GM12878 (cell line): ENCODE data around the gene NAB1. TPM values are rescaled to one million over a fixed set of nuclear protein-coding genes. Genes with fewer than 3 reads are reported as not detected.

ENCODE experiments used
- ATAC-seq: fragments of 200-7000 bp; cut with Tn5 transposase; 3 replicates; pipeline ENCODE4 v1.9.1; 2020; ENCODE audit warnings: mild to moderate bottlenecking, moderate library complexity
- BruUV-seq: library from RNA; stranded (reverse); fragments of 400-500 nt; replicated peaks from 2 replicates; lab custom pipeline; 2021; lab: Mats Ljungman, UMichigan
- CTCF ChIA-PET: fragments of 300-600 bp; sonication (Branson Sonifier 250); formaldehyde crosslinking; extraction: SDS; loops from one replicate; lab custom pipeline; 2021; ENCODE audit warnings: inconsistent platforms; lab: Yijun Ruan, JAX
- POLR2A ChIA-PET: fragments of 350-600 bp; formaldehyde crosslinking; extraction: SDS; loops from one replicate; lab custom pipeline; 2021; ENCODE audit warnings: inconsistent platforms; lab: Charles Lee
- RAD21 ChIA-PET: fragments of 300-600 bp; sonication (Branson Sonifier 250); formaldehyde crosslinking; loops from one replicate; lab custom pipeline; 2023; ENCODE audit warnings: antibody characterized with exemption; ENCODE audit not compliant: unreplicated experiment; lab: Charles Lee
- SMC1A ChIA-PET: fragments of 300-600 bp; sonication (Branson Sonifier 250); formaldehyde crosslinking; loops from one replicate; lab custom pipeline; 2023; ENCODE audit not compliant: unreplicated experiment, uncharacterized antibody; lab: Charles Lee
- DNase-seq: peaks from one replicate; pipeline ENCODE4 v3.0.0-alpha.2; 2011; ENCODE audit warnings: low read depth, low spot score
- FAIRE-seq: peaks from 3 replicates; lab custom pipeline; 2011; peaks lifted over from hg19 to GRCh38; lab: Jason Lieb, UNC
- H2AFZ ChIP-seq: 2 replicates; pipeline ENCODE4 v1.6.0; 2011; ENCODE audit warnings: low read depth, low read length, control low read depth; ENCODE audit not compliant: control insufficient read depth
- H3K27ac ChIP-seq: 2 replicates; pipeline ENCODE4 v1.5.1; 2011; ENCODE audit warnings: control low read depth; ENCODE audit not compliant: control insufficient read depth, insufficient read depth
- H3K27me3 ChIP-seq, 2 experiments: replicated peaks in 1 of 2; 2 replicates each; pipeline versions ENCODE4 v1.6.0 to v1.6.1; 2011; ENCODE audit warnings: low read length in 1 of 2; ENCODE audit not compliant: control insufficient read depth in 2 of 2, insufficient read depth in 2 of 2
- H3K36me3 ChIP-seq, 2 experiments: 2 replicates each; pipeline ENCODE4 v1.5.1; 2011; ENCODE audit warnings: low read length in 1 of 2; ENCODE audit not compliant: control insufficient read depth in 2 of 2, insufficient read depth in 2 of 2
- H3K4me1 ChIP-seq: 2 replicates; pipeline ENCODE4 v1.6.1; 2011; ENCODE audit warnings: mild to moderate bottlenecking, low read length, moderate library complexity, mixed read lengths; ENCODE audit not compliant: control insufficient read depth, insufficient read depth
- H3K4me2 ChIP-seq: 2 replicates; pipeline ENCODE4 v1.6.0; 2011; ENCODE audit warnings: control low read depth; ENCODE audit not compliant: control insufficient read depth, insufficient read depth
- H3K4me3 ChIP-seq: fragments of 200-600 bp; sonication (generic); 2 replicates; pipeline ENCODE4 v1.5.1; 2016
- H3K79me2 ChIP-seq: 2 replicates; pipeline ENCODE4 v1.6.0; 2011; ENCODE audit warnings: low read length; ENCODE audit not compliant: control insufficient read depth, insufficient read depth
- H3K9ac ChIP-seq: 2 replicates; pipeline ENCODE4 v1.8.0; 2011; ENCODE audit warnings: low read length, control low read depth, mixed read lengths; ENCODE audit not compliant: control insufficient read depth, insufficient read depth
- H3K9me3 ChIP-seq: replicated peaks from 3 replicates; pipeline ENCODE4 v1.5.1; 2011; ENCODE audit warnings: mild to moderate bottlenecking, low read length; ENCODE audit not compliant: control insufficient read depth, insufficient read depth
- H4K20me1 ChIP-seq: 2 replicates; pipeline ENCODE4 v1.6.0; 2011; ENCODE audit not compliant: control insufficient read depth, insufficient read depth
- CBX3 ChIP-seq: fragments of 200-600 bp; sonication (generic); IDR thresholded peaks from 2 replicates; pipeline ENCODE4 v1.6.1; 2016; ENCODE audit warnings: low read depth, borderline replicate concordance
- CBX5 ChIP-seq: sonication (generic); IDR thresholded peaks from 2 replicates; pipeline ENCODE4 v1.6.1; 2016; ENCODE audit warnings: low read depth, moderate library complexity, mild to moderate bottlenecking, inconsistent platforms
- CREM ChIP-seq: IDR thresholded peaks from 2 replicates; pipeline ENCODE4 v1.6.1; 2014; ENCODE audit warnings: antibody characterized with exemption, low read depth
- E2F4 ChIP-seq: IDR thresholded peaks from 2 replicates; pipeline ENCODE4 v1.6.1; 2012; ENCODE audit warnings: low read depth, low read length, improper control_type of control experiment
- EZH2 ChIP-seq: IDR thresholded peaks from 2 replicates; pipeline ENCODE4 v1.6.1; 2012; ENCODE audit warnings: low read depth, mild to moderate bottlenecking, control low read depth, inconsistent platforms, low read length, borderline replicate concordance; ENCODE audit not compliant: control insufficient read depth
- HCFC1 ChIP-seq: fragments of 150-350 bp; IDR thresholded peaks from 2 replicates; pipeline ENCODE4 v1.6.1; 2014; ENCODE audit warnings: low read length
- JUND ChIP-seq: IDR thresholded peaks from 2 replicates; pipeline ENCODE4 v1.6.1; 2012; ENCODE audit warnings: low read depth, mild to moderate bottlenecking, low read length, improper control_type of control experiment, moderate library complexity
- MTA3 ChIP-seq: IDR thresholded peaks from 2 replicates; pipeline ENCODE4 v1.6.1; 2012; ENCODE audit warnings: low read length, inconsistent platforms, borderline replicate concordance
- PAX8 ChIP-seq: fragments of 450-650 bp; IDR thresholded peaks from 2 replicates; pipeline ENCODE4 v1.6.1; 2017; ENCODE audit warnings: mild to moderate bottlenecking, moderate library complexity
- POLR2AphosphoS5 ChIP-seq: IDR thresholded peaks from 2 replicates; pipeline ENCODE4 v1.6.1; 2011; ENCODE audit warnings: mild to moderate bottlenecking, low read length, inconsistent platforms
- SIN3A ChIP-seq: IDR thresholded peaks from 2 replicates; pipeline ENCODE4 v1.6.1; 2012; ENCODE audit warnings: low read depth, low read length, improper control_type of control experiment
- SMAD5 ChIP-seq: IDR thresholded peaks from 2 replicates; pipeline ENCODE4 v1.6.1; 2016; ENCODE audit warnings: antibody characterized with exemption, low read depth
- SUPT20H ChIP-seq: IDR thresholded peaks from 2 replicates; pipeline ENCODE4 v1.6.1; 2011; ENCODE audit warnings: low read depth, mild to moderate bottlenecking, low read length, moderate library complexity, borderline replicate concordance; ENCODE audit not compliant: control insufficient read depth
- YY1 ChIP-seq: IDR thresholded peaks from 2 replicates; pipeline ENCODE4 v1.6.1; 2011; ENCODE audit warnings: low read depth, mild to moderate bottlenecking, low read length
- ZBTB33 ChIP-seq: fragments of 450-650 bp; IDR thresholded peaks from 2 replicates; pipeline ENCODE4 v1.6.1; 2017; ENCODE audit warnings: mild to moderate bottlenecking
- WGBS: methylation state at CpG from one replicate; pipeline ENCODE4 v1.1.6; 2016; ENCODE audit warnings: low lambda C conversion rate; ENCODE audit not compliant: insufficient replicate concordance, insufficient coverage; ENCODE audit errors: missing lambda C conversion rate; 5-methylcytosine and 5-hydroxymethylcytosine counted together
- in situ Hi-C: fragments of 300-500 bp; cut with MboI; formaldehyde crosslinking; loops from 9 replicates; pipeline ENCODE4 v1.14.3; 2018; ENCODE audit warnings: mixed read lengths
- intact Hi-C: fragments of 100-400 bp; cut with micrococcal nuclease; formaldehyde crosslinking; loops from one replicate; pipeline ENCODE4 v1.14.2; 2022; ENCODE audit not compliant: unreplicated experiment
- polyA plus RNA-seq, 11 experiments: library from polyadenylated mRNA; depleted of rRNA in 4 of 11; unstranded in 6 of 11; stranded (reverse) in 5 of 11; fragments of >200 nt; fragmentation: Nextera tagmentation in 4 of 11; fragmentation: Illumina TruSeq in 1 of 11; extraction: Ambion mirVana in 4 of 11; extraction: Trizol in 1 of 11; gene quantifications; 1 replicate in 1 of 11; 2 replicates in 10 of 11; pipeline versions ENCODE4 v1.2.1 to v1.2.3, GENCODE V29; 2011 to 2016; ENCODE audit warnings: inconsistent platforms in 2 of 11, missing spikeins in 2 of 11, low read depth in 1 of 11
- total RNA-seq, 4 experiments: library from RNA; depleted of rRNA in 3 of 4; stranded (reverse); fragments of >200 nt in 3 of 4; fragmentation: Illumina TruSeq in 1 of 4; extraction: Trizol in 1 of 4; gene quantifications; 2 replicates each; pipeline versions ENCODE4 v1.2.1 to v1.2.3, GENCODE V29; 2013 to 2021

NAB1 gene
- total and polyA plus RNA-seq, 10 of the 15 experiments (the other 5 are each of a cell fraction or from before 2014, with no cell fraction given), result 4.5 to 39.6 (median 23.0) TPM

GRCh38 chr2:190615555-190616200 lies 33.2 kb upstream of the NAB1 start:
- ChIA-PET SMC1A (interaction anchor here (0.6 to 1.0 kb wide), 3 partner anchors 10 to 472 kb away, joined by 3 read pairs; no protein-coding TSS in a partner anchor), POLR2A (no interaction called here), CTCF (no interaction called here), RAD21 (no interaction called here)
- H3K36me3 ChIP-seq, result no peaks in the 10 kb centered on the region
- H3K4me1 ChIP-seq, result no peaks in the 10 kb centered on the region
- H3K4me2 ChIP-seq, result no peak overlapping the region
- 71% methylated on average over 3 of the region's 3 CpGs for WGBS
- no peaks in the 10 kb centered on the region for H3K79me2 ChIP-seq
- H4K20me1 ChIP-seq, result no peaks in the 10 kb centered on the region
- FAIRE-seq, result no peak
- TF ChIP-seq CREM, result no peak
- no peak for TF ChIP-seq CBX3
- no peak for TF ChIP-seq CBX5
- no peak for TF ChIP-seq JUND
- no peak for TF ChIP-seq POLR2AphosphoS5
- intact Hi-C loops, result no loop called here
- no peak overlapping the region; the same call in 1 of the 2 replicates for H2AFZ ChIP-seq
- no peak overlapping the region for H3K27ac ChIP-seq
- no peaks in the 10 kb centered on the region for H3K9me3 ChIP-seq
- H3K4me3 ChIP-seq, result no peak overlapping the region
- H3K27me3 ChIP-seq, result no peaks in the 10 kb centered on the region
- H3K9ac ChIP-seq, result no peak overlapping the region
- no peak for DNase-seq
- ATAC-seq, result no peak
- in situ Hi-C loops, result no loop called here
- no TSS peak for BruUV-seq

GRCh38 chr2:190618030-190618429 lies 30.9 kb upstream of the NAB1 start:
- ChIA-PET POLR2A (no interaction called here), RAD21 (no interaction called here), CTCF (no interaction called here), SMC1A (interaction anchor here (0.7 to 1.6 kb wide), 6 partner anchors 12 to 116 kb away, joined by 3 to 5 read pairs (median 3); no protein-coding TSS in a partner anchor)
- 98% methylated on average over 3 of the region's 3 CpGs for WGBS
- intact Hi-C loops (no loop called here), in situ Hi-C loops (no loop called here)
- DNase-seq, result no peak
- Histone ChIP-seq H3K4me1 (no peaks in the 10 kb centered on the region), H3K4me2 (no peak overlapping the region), H3K79me2 (no peaks in the 10 kb centered on the region), H3K27me3 (no peaks in the 10 kb centered on the region), H3K4me3 (no peak overlapping the region), H3K27ac (no peak overlapping the region), H3K9me3 (no peaks in the 10 kb centered on the region), H2AFZ (no peak overlapping the region), H4K20me1 (no peaks in the 10 kb centered on the region), H3K9ac (no peak overlapping the region), H3K36me3 (no peaks in the 10 kb centered on the region)
- ATAC-seq, result no peak
- no peak for FAIRE-seq
- no TSS peak for BruUV-seq
- TF ChIP-seq E2F4 (no peak), HCFC1 (no peak), PAX8 (no peak), SUPT20H (no peak), YY1 (no peak), MTA3 (no peak), ZBTB33 (no peak), SIN3A (no peak), EZH2 (no peak), SMAD5 (no peak)
